Sigmoid colon (tissue), 4 donors: ENCODE measurements around the gene RRP9.

Experiments
- EP300 ChIP-seq, 4 donors: sonication (generic); formaldehyde crosslinking; IDR thresholded peaks; one replicate each; pipeline ENCODE4 v1.6.1; 2017; ENCODE audit warnings: antibody characterized with exemption in 4 of 4
- POLR2A ChIP-seq, 2 donors: fragments of 450-650 bp; IDR thresholded peaks; one replicate each; pipeline ENCODE4 v1.6.1; 2016; ENCODE audit warnings: antibody characterized with exemption in 2 of 2, mild to moderate bottlenecking in 2 of 2, moderate library complexity in 2 of 2
- POLR2AphosphoS5 ChIP-seq, 4 donors: sonication (generic); formaldehyde crosslinking; IDR thresholded peaks; one replicate each; pipeline ENCODE4 v1.6.1; 2017; ENCODE audit warnings: antibody characterized with exemption in 4 of 4
- TF ChIP-seq, protein P1 (sequence below), 4 experiments: fragments of 450-650 bp in 3 of 4; fragments of 200-600 bp in 1 of 4; IDR thresholded peaks; one replicate each; pipeline ENCODE4 v1.5.1; 2016 to 2019; ENCODE audit warnings: antibody characterized with exemption in 4 of 4, mild to moderate bottlenecking in 3 of 4, moderate library complexity in 2 of 4

DNA sequence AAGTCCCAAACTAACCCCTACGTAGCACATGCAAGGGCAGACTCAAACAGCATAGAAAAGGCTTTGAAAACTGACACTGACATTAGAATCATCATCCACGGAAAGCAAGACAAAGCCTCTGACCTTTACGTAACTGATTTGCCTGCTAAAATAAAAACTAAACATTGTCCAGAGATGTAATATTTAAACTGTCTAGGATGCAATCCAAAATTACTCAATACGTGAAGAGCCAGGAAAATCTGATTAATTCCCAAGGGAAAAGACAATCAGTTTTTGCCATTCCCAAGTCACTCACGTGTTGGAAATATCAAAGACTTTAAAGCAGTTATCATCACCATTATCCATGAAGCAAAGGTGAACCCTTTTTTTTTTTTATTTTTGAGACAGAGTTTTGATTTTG, 25.3 kb downstream of the RRP9 start:
- TF ChIP-seq, protein P1, sequence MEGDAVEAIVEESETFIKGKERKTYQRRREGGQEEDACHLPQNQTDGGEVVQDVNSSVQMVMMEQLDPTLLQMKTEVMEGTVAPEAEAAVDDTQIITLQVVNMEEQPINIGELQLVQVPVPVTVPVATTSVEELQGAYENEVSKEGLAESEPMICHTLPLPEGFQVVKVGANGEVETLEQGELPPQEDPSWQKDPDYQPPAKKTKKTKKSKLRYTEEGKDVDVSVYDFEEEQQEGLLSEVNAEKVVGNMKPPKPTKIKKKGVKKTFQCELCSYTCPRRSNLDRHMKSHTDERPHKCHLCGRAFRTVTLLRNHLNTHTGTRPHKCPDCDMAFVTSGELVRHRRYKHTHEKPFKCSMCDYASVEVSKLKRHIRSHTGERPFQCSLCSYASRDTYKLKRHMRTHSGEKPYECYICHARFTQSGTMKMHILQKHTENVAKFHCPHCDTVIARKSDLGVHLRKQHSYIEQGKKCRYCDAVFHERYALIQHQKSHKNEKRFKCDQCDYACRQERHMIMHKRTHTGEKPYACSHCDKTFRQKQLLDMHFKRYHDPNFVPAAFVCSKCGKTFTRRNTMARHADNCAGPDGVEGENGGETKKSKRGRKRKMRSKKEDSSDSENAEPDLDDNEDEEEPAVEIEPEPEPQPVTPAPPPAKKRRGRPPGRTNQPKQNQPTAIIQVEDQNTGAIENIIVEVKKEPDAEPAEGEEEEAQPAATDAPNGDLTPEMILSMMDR (IDR thresholded peaks at IDR 0.05): no peak
- TF ChIP-seq EP300 (IDR thresholded peaks at IDR 0.05): no peak
- no peak for TF ChIP-seq POLR2A (IDR thresholded peaks at IDR 0.05)
- TF ChIP-seq POLR2AphosphoS5 (IDR thresholded peaks at IDR 0.05): no peak
